A673 (cell line): ENCODE data around the gene GMDS. TPM values are rescaled to one million over a fixed set of nuclear protein-coding genes. Genes with fewer than 3 reads are reported as not detected.

Source experiments
- BruUV-seq: library from RNA; stranded (reverse); fragments of 400-500 nt; replicated peaks from 2 replicates; lab custom pipeline; 2021; lab: Mats Ljungman, UMichigan
- CTCF ChIA-PET: fragments of 300-600 bp; sonication (Branson Sonifier 250); formaldehyde crosslinking; loops from one replicate; lab custom pipeline; 2022; ENCODE audit warnings: antibody characterized with exemption; lab: Charles Lee
- POLR2A ChIA-PET: fragments of 300-600 bp; sonication (Branson Sonifier 250); formaldehyde crosslinking; loops from one replicate; lab custom pipeline; 2022; ENCODE audit warnings: antibody characterized with exemption; ENCODE audit not compliant: low non-redundant PET; lab: Charles Lee
- DNase-seq: peaks from one replicate; pipeline ENCODE4 v3.0.0-alpha.2; 2015; ENCODE audit warnings: low spot score
- H3K27ac ChIP-seq: fragments of 200-600 bp; sonication (generic); 2 replicates; pipeline ENCODE4 v1.5.1; 2016; ENCODE audit warnings: mixed run types, low read depth, mild to moderate bottlenecking, mixed read lengths, antibody characterized with exemption, low read length; ENCODE audit not compliant: poor library complexity, severe bottlenecking
- H3K27me3 ChIP-seq: fragments of 200-600 bp; sonication (generic); replicated peaks from 2 replicates; pipeline ENCODE4 v1.6.1; 2017; ENCODE audit warnings: mixed run types, low read depth, mild to moderate bottlenecking, mixed read lengths, antibody characterized with exemption, low read length; ENCODE audit not compliant: insufficient read depth, poor library complexity
- H3K36me3 ChIP-seq: fragments of 200-600 bp; sonication (generic); 2 replicates; pipeline ENCODE4 v1.6.1; 2016; ENCODE audit warnings: mixed run types, mild to moderate bottlenecking, mixed read lengths, antibody characterized with exemption, low read length; ENCODE audit not compliant: insufficient read depth, poor library complexity, severe bottlenecking
- H3K4me1 ChIP-seq: fragments of 200-600 bp; sonication (generic); 2 replicates; pipeline ENCODE4 v1.6.1; 2017; ENCODE audit warnings: mixed run types, mild to moderate bottlenecking, mixed read lengths, antibody characterized with exemption, low read length; ENCODE audit not compliant: insufficient read depth, poor library complexity, severe bottlenecking
- H3K4me3 ChIP-seq: fragments of 200-600 bp; sonication (generic); 2 replicates; pipeline ENCODE4 v1.5.1; 2016; ENCODE audit warnings: low read depth, mixed run types, mild to moderate bottlenecking, mixed read lengths, low read length; ENCODE audit not compliant: poor library complexity, severe bottlenecking
- H3K9me3 ChIP-seq: fragments of 200-600 bp; sonication (generic); 2 replicates; pipeline ENCODE4 v1.6.1; 2016; ENCODE audit warnings: mixed run types, low read depth, mild to moderate bottlenecking, mixed read lengths, antibody characterized with exemption, low read length; ENCODE audit not compliant: poor library complexity, severe bottlenecking
- CTCF ChIP-seq: fragments of 300-800, 200-600 bp; sonication (generic); conservative IDR thresholded peaks from 2 replicates; pipeline ENCODE4 v1.5.1; 2017; ENCODE audit warnings: low read depth, mild to moderate bottlenecking, antibody characterized with exemption, low read length, moderate library complexity, mixed read lengths
- EZH2 ChIP-seq: fragments of 200-600 bp; sonication (generic); IDR thresholded peaks from 2 replicates; pipeline ENCODE4 v1.6.1; 2017; ENCODE audit warnings: borderline replicate concordance, low read depth, mild to moderate bottlenecking, mixed read lengths, antibody characterized with exemption, low read length; ENCODE audit not compliant: poor library complexity, severe bottlenecking
- intact Hi-C: fragments of 100-400 bp; cut with micrococcal nuclease; formaldehyde crosslinking; loops from one replicate; pipeline ENCODE4 v1.10.0; 2022; ENCODE audit not compliant: unreplicated experiment
- total RNA-seq: library from RNA; stranded (reverse); gene quantifications from 2 replicates; pipeline ENCODE4 v1.2.3, GENCODE V29; 2021

The GMDS gene
- total RNA-seq, 1 experiment from 2014 or later: 15.2 TPM

GRCh38 chr6:1838604-1839213 is 406.7 kb downstream of the GMDS start:
- TF ChIP-seq CTCF (no peak), EZH2 (no peak)
- H3K27me3 ChIP-seq: no peaks in the 10 kb centered on the region
- DNase-seq: peak; percentile 54
- H3K27ac ChIP-seq: no peak overlapping the region
- no peaks in the 10 kb centered on the region for H3K36me3 ChIP-seq
- ChIA-PET CTCF (no interaction called here), POLR2A (no interaction called here)
- intact Hi-C loops: no loop called here
- no peak overlapping the region for H3K4me3 ChIP-seq
- H3K4me1 ChIP-seq: peaks cover 29% of the 10 kb centered on the region
- no peaks in the 10 kb centered on the region for H3K9me3 ChIP-seq
- no TSS peak for BruUV-seq

GRCh38 chr6:1837826-1838225 is 407.6 kb downstream of the GMDS start:
- intact Hi-C loops: no loop called here
- Histone ChIP-seq H3K27me3 (no peaks in the 10 kb centered on the region), H3K9me3 (no peaks in the 10 kb centered on the region), H3K27ac (peak overlapping the region; percentile 19), H3K4me3 (no peak overlapping the region), H3K4me1 (peaks cover 29% of the 10 kb centered on the region), H3K36me3 (no peaks in the 10 kb centered on the region)
- ChIA-PET POLR2A (no interaction called here), CTCF (no interaction called here)
- peak; percentile 62 for DNase-seq
- TF ChIP-seq CTCF (no peak), EZH2 (no peak)
- BruUV-seq: no TSS peak

GRCh38 chr6:1836690-1837089 is 408.7 kb downstream of the GMDS start:
- ChIA-PET CTCF (no interaction called here), POLR2A (interaction anchor here (0.6 kb wide), 1 partner anchor 206 kb away, joined by 16 read pairs; no protein-coding TSS in a partner anchor)
- Histone ChIP-seq H3K27me3 (no peaks in the 10 kb centered on the region), H3K27ac (no peak overlapping the region), H3K4me3 (no peak overlapping the region), H3K4me1 (peaks cover 29% of the 10 kb centered on the region), H3K9me3 (no peaks in the 10 kb centered on the region), H3K36me3 (no peaks in the 10 kb centered on the region)
- BruUV-seq: no TSS peak
- no peak for DNase-seq
- intact Hi-C loops: no loop called here
- TF ChIP-seq CTCF: no peak
- no peak for TF ChIP-seq EZH2
